ENCODE data around the gene AKNAD1.

- TF ChIP-seq CTCF (IDR thresholded peaks at IDR 0.05) (no peak), POLR2A (IDR thresholded peaks at IDR 0.05) (no peak)
These were observed 45.3 kb downstream of the AKNAD1 start for GRCh38 chr1:108811611-108812010.

All from uterus (tissue), 2 donors.